C4-2B (cell line): ENCODE data around the gene KCTD5.
A peak's percentile ranks its signal among the peaks of the same experiment; 100 is the strongest.
"Not testable (repeated sequence)": the region's sequence is repeated elsewhere in the genome, so short reads cannot be mapped to it uniquely, and the experiment has no call there.

Source experiments
- CTCF ChIP-seq: fragments of 450-650 bp; conservative IDR thresholded peaks from 2 replicates; pipeline ENCODE4 v1.5.1; 2017; ENCODE audit warnings: mild to moderate bottlenecking
- ZFX ChIP-seq: fragments of 450-650 bp; IDR thresholded peaks from 2 replicates; pipeline ENCODE4 v1.6.1; 2017

DNA sequence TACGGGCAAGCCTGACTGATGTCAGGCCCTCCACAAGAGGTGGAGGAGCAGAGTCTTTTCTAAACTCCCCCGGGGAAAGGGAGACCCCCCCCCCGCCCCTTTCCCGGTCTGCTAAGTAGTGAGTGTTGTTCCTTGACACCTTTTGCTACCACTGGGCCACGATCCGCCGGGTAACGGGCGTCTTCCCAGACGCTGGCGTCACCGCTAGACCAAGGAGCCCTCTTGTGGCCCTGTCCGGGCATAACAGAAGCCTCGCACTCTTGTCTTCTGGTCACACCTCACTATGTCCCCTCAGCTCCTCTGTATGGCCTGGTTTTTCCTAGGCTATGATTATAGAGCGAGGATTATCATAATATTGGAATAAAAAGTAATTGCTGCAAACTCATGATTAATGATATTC, 12.3 kb upstream of the KCTD5 start:
- peak; percentile 82 for TF ChIP-seq CTCF
- not testable (repeated sequence) for TF ChIP-seq ZFX
